ENCODE results near the gene CNOT8. TPM values are rescaled to one million over a fixed set of nuclear protein-coding genes. Genes with fewer than 3 reads are reported as not detected.

Gene CNOT8
- total RNA-seq, 1 experiment from 2014 or later, result 45.6 TPM

DNA sequence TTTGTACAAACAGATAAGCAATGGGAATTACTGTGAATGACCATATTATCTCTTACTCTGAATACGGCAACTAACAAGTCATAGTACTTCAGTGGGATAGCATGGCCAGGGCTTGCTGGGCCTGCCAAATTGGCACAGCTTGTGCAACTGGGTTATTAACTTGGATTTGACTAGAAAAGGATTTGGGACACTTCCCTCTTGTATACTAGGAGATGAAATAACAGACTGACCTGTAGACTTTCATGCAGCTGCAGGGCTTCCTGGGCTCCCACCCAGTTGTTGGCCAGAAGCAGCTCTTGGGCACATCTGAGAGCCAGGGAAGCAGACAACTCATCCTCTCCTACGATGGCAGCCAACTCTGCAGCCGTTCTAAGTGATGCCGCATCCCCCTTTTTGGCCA is 39.8 kb downstream of the CNOT8 start:
- H3K9me3 ChIP-seq (ENCODE audit: control insufficient read depth, low read depth, low read length), result no peaks in the 10 kb centered on the region
- H4K8ac ChIP-seq (replicated peaks; ENCODE audit: insufficient read length, low read depth, low read length), result no peak overlapping the region
- H2BK15ac ChIP-seq (ENCODE audit: low read depth, low read length), result no peak overlapping the region
- H3K4ac ChIP-seq (ENCODE audit: low read depth, low read length), result no peak overlapping the region
- TF ChIP-seq, protein P1, sequence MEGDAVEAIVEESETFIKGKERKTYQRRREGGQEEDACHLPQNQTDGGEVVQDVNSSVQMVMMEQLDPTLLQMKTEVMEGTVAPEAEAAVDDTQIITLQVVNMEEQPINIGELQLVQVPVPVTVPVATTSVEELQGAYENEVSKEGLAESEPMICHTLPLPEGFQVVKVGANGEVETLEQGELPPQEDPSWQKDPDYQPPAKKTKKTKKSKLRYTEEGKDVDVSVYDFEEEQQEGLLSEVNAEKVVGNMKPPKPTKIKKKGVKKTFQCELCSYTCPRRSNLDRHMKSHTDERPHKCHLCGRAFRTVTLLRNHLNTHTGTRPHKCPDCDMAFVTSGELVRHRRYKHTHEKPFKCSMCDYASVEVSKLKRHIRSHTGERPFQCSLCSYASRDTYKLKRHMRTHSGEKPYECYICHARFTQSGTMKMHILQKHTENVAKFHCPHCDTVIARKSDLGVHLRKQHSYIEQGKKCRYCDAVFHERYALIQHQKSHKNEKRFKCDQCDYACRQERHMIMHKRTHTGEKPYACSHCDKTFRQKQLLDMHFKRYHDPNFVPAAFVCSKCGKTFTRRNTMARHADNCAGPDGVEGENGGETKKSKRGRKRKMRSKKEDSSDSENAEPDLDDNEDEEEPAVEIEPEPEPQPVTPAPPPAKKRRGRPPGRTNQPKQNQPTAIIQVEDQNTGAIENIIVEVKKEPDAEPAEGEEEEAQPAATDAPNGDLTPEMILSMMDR (conservative IDR thresholded peaks at IDR 0.05), result no peak
- no peak overlapping the region for H2BK120ac ChIP-seq (ENCODE audit: low read depth, low read length, poor library complexity, severe bottlenecking)
- H2BK5ac ChIP-seq (ENCODE audit: insufficient read length, low read length), result no peak overlapping the region
- H2AK5ac ChIP-seq (ENCODE audit: insufficient read length, low read length), result no peak overlapping the region
- no peaks in the 10 kb centered on the region for H3K27me3 Mint-ChIP-seq (ENCODE audit: low read depth)
- no peak overlapping the region for H3K27ac Mint-ChIP-seq
- no peaks in the 10 kb centered on the region for H4K20me1 ChIP-seq (ENCODE audit: control insufficient read depth, insufficient read depth, insufficient read length)
- H3K4me1 ChIP-seq (ENCODE audit: insufficient read depth, low read length), result no peaks in the 10 kb centered on the region
- H3K9ac ChIP-seq (ENCODE audit: extremely low read depth, insufficient read length, low read length), result no peak overlapping the region
- no peak overlapping the region for H4K5ac ChIP-seq (ENCODE audit: insufficient read length, low read depth, low read length)
- no peak overlapping the region for H3T11ph ChIP-seq (ENCODE audit: low read length)
- H2AFZ ChIP-seq (ENCODE audit: low read length), result no peak overlapping the region
- no peak overlapping the region for H2BK20ac ChIP-seq (ENCODE audit: low read depth, low read length, poor library complexity, severe bottlenecking)
- no peak overlapping the region for H3K4me3 Mint-ChIP-seq
- no peaks in the 10 kb centered on the region for H3K79me1 ChIP-seq (ENCODE audit: insufficient read depth, low read depth, low read length, poor library complexity, severe bottlenecking)
- no peak overlapping the region for H3K18ac ChIP-seq (ENCODE audit: insufficient read length, low read depth, low read length)
- no peak overlapping the region for H3K4me2 ChIP-seq (ENCODE audit: insufficient read depth, insufficient read length, low read length)
- H3K27ac ChIP-seq (ENCODE audit: insufficient read length, low read depth, low read length), result no peak overlapping the region
- H3K23ac ChIP-seq (ENCODE audit: insufficient read length, low read depth, low read length), result no peak overlapping the region
- no peak overlapping the region for H3K56ac ChIP-seq (ENCODE audit: insufficient read length, low read depth, low read length)
- H3K9me3 Mint-ChIP-seq, result no peaks in the 10 kb centered on the region
- H2BK12ac ChIP-seq (ENCODE audit: insufficient read length, low read depth, low read length), result no peak overlapping the region
- no peak for DNase-seq
- peaks cover 48 to 93% (median 80%) of the 10 kb centered on the region in 3 experiments; a peak in 6 of 7 replicates for H3K36me3 Mint-ChIP-seq (ENCODE audit: insufficient read depth in 1 of 3, low read depth in 3 of 3)
- no peak overlapping the region for H4K91ac ChIP-seq (ENCODE audit: insufficient read length, low read depth, low read length)
- WGBS (ENCODE audit: extremely low coverage, insufficient read length, low lambda C conversion rate), result no CpG with 5 or more reads among the region's 4 CpGs
- H3K23me2 ChIP-seq (ENCODE audit: insufficient read length, low read depth, low read length, poor library complexity, severe bottlenecking), result no peaks in the 10 kb centered on the region
- no peaks in the 10 kb centered on the region for H3K4me1 Mint-ChIP-seq
- no peaks in the 10 kb centered on the region for H3K79me2 ChIP-seq (ENCODE audit: insufficient read depth, low read length)
- no peak overlapping the region for H3K14ac ChIP-seq (ENCODE audit: insufficient read depth, low read length)
- H3K27me3 ChIP-seq (ENCODE audit: insufficient read depth, low read length), result no peaks in the 10 kb centered on the region
